OCI-LY7 (cell line): ENCODE measurements around the gene UNC13B.

Experiments
- EZH2phosphoT487 ChIP-seq: fragments of 200-600 bp; sonication (generic); IDR thresholded peaks from 2 replicates; pipeline ENCODE4 v1.6.1; 2018; ENCODE audit warnings: low read depth, borderline replicate concordance, mild to moderate bottlenecking, mixed run types, antibody characterized with exemption, low read length, moderate library complexity, mixed read lengths
- TF ChIP-seq, protein P1 (sequence below): fragments of 200-600 bp; sonication (generic); conservative IDR thresholded peaks from 2 replicates; pipeline ENCODE4 v1.5.1; 2014; ENCODE audit warnings: mild to moderate bottlenecking, antibody characterized with exemption, low read length, moderate library complexity, mixed read lengths

DNA sequence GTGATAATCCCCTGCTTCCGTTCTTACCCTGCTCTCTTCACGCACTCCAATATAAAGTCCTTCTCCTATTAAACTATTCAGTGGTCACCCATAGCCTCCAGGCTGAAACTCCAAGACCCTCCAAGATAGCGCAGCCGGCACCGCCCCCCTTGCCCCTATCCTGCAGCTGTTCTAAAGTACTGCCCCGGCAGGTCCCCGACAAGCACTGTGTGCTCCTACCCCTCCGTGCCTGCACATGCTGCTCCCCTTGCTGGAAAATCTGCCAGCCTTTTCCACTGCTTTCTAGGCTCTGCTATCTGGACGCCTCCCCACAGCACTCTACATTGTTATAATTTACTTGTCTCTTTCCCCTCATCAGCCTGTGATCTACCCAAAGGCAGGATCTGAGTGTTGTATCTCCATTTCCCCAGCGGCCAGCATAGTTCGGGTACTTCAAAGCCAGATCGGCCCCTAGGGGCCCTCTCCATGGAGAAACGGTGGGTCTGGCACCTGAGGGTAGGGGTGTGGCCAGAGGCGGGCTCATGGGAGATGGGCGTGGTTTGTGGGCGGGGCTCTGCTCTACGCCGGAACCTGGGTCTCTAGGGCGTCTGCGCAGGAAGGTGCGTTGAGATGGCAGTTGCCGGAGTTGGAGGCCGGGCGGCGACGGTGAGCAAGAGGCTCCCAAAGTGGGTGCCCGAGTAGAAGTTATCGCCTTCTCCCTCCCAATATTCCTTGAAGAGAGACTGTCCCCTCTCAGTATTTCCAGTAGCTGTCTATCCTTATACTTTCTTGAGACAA, 244.6 kb downstream of the UNC13B start:
- TF ChIP-seq, protein P1, sequence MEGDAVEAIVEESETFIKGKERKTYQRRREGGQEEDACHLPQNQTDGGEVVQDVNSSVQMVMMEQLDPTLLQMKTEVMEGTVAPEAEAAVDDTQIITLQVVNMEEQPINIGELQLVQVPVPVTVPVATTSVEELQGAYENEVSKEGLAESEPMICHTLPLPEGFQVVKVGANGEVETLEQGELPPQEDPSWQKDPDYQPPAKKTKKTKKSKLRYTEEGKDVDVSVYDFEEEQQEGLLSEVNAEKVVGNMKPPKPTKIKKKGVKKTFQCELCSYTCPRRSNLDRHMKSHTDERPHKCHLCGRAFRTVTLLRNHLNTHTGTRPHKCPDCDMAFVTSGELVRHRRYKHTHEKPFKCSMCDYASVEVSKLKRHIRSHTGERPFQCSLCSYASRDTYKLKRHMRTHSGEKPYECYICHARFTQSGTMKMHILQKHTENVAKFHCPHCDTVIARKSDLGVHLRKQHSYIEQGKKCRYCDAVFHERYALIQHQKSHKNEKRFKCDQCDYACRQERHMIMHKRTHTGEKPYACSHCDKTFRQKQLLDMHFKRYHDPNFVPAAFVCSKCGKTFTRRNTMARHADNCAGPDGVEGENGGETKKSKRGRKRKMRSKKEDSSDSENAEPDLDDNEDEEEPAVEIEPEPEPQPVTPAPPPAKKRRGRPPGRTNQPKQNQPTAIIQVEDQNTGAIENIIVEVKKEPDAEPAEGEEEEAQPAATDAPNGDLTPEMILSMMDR, result no peak
- TF ChIP-seq EZH2phosphoT487, result no peak
